Liver (tissue), 3 donors: ENCODE measurements around the gene OXTR.

Experiments
- CTCF ChIP-seq: fragments of 150-350 bp; IDR thresholded peaks from 2 replicates; pipeline ENCODE4 v1.5.1; 2017; ENCODE audit warnings: improper control_type of control experiment, low read depth, low read length; ENCODE audit not compliant: missing input control
- GABPA ChIP-seq, 2 donors: IDR thresholded peaks in 1 of 2; conservative IDR thresholded peaks in 1 of 2; 2 replicates each; pipeline ENCODE4 v1.6.1; 2016; ENCODE audit warnings: antibody characterized with exemption in 2 of 2, mild to moderate bottlenecking in 1 of 2, moderate library complexity in 1 of 2
- JUND ChIP-seq, 2 donors: IDR thresholded peaks; 2 replicates each; pipeline ENCODE4 v1.6.1; 2016; ENCODE audit warnings: antibody characterized with exemption in 2 of 2
- MAX ChIP-seq: IDR thresholded peaks from 2 replicates; pipeline ENCODE4 v1.6.1; 2016; ENCODE audit warnings: antibody characterized with exemption
- RAD21 ChIP-seq, 2 donors: IDR thresholded peaks; 2 replicates each; pipeline ENCODE4 v1.6.1; 2016; ENCODE audit warnings: antibody characterized with exemption in 2 of 2, mild to moderate bottlenecking in 2 of 2
- REST ChIP-seq: IDR thresholded peaks from 2 replicates; pipeline ENCODE4 v1.6.1; 2016; ENCODE audit warnings: antibody characterized with exemption, mild to moderate bottlenecking
- SP1 ChIP-seq: IDR thresholded peaks from 2 replicates; pipeline ENCODE4 v1.6.1; 2018; ENCODE audit warnings: antibody characterized with exemption, mild to moderate bottlenecking
- YY1 ChIP-seq: IDR thresholded peaks from 2 replicates; pipeline ENCODE4 v1.6.1; 2016; ENCODE audit warnings: antibody characterized with exemption, mild to moderate bottlenecking
- donor health status: healthy.
- donor health status: healthy.

- TF ChIP-seq CTCF, result no peak
- TF ChIP-seq REST, result no peak
- TF ChIP-seq MAX, result no peak
- TF ChIP-seq YY1, result no peak
- TF ChIP-seq RAD21 (IDR thresholded peaks at IDR 0.05), result no peak
- no peak for TF ChIP-seq SP1
- TF ChIP-seq GABPA (IDR thresholded peaks at IDR 0.05 in 1 of 2, conservative IDR thresholded peaks at IDR 0.05 in 1 of 2), result no peak
- TF ChIP-seq JUND (IDR thresholded peaks at IDR 0.05), result no peak
Observed at GRCh38 chr3:8743911-8744310, 25.5 kb downstream of the OXTR start.
